Endothelial cell (in vitro differentiated cells): ENCODE measurements around the gene PRAC2. TPM values are rescaled to one million over a fixed set of nuclear protein-coding genes. Genes with fewer than 3 reads are reported as not detected.

ENCODE experiments used
- DNase-seq: peaks from one replicate; pipeline ENCODE4 v3.0.0; 2021; ENCODE audit warnings: low spot score
- H3K27ac Mint-ChIP-seq: one replicate; pipeline ENCODE4 v1.8.0; 2021; ENCODE audit warnings: mixed read lengths, inconsistent platforms; ENCODE audit not compliant: unreplicated experiment
- H3K27me3 Mint-ChIP-seq: one replicate; pipeline ENCODE4 v1.8.0; 2021; ENCODE audit warnings: mild to moderate bottlenecking, moderate library complexity, mixed read lengths, inconsistent platforms; ENCODE audit not compliant: unreplicated experiment
- H3K36me3 Mint-ChIP-seq: one replicate; pipeline ENCODE4 v1.8.0; 2021; ENCODE audit warnings: mild to moderate bottlenecking, low read depth, mixed read lengths, inconsistent platforms; ENCODE audit not compliant: unreplicated experiment
- H3K4me1 Mint-ChIP-seq: one replicate; pipeline ENCODE4 v1.8.0; 2021; ENCODE audit warnings: mild to moderate bottlenecking, mixed read lengths, inconsistent platforms; ENCODE audit not compliant: unreplicated experiment
- H3K4me3 Mint-ChIP-seq: one replicate; pipeline ENCODE4 v1.8.0; 2021; ENCODE audit warnings: mild to moderate bottlenecking, mixed read lengths, inconsistent platforms; ENCODE audit not compliant: unreplicated experiment
- H3K9me3 Mint-ChIP-seq: one replicate; pipeline ENCODE4 v1.8.0; 2021; ENCODE audit warnings: mixed read lengths, inconsistent platforms; ENCODE audit not compliant: unreplicated experiment
- CTCF ChIP-seq: fragments of 200-600 bp; sonication (generic); IDR thresholded peaks from one replicate; pipeline ENCODE4 v1.5.0; 2021; ENCODE audit warnings: antibody characterized with exemption; ENCODE audit not compliant: unreplicated experiment
- total RNA-seq: library from RNA; stranded (reverse); fragmentation: NEBNext Ultra II Directional; extraction: Animal tissue kit (Norgen Biotek cat#: 25700); gene quantifications from one replicate; pipeline ENCODE4 v1.2.1, GENCODE V29; 2021; ENCODE audit not compliant: unreplicated experiment

PRAC2 gene
- total RNA-seq, 1 donor from 2014 or later: not detected

GRCh38 chr17:48721009-48721402, 2.0 kb upstream of the PRAC2 start:
- Mint-ChIP-seq H3K4me3 (no peak overlapping the region), H3K36me3 (no peaks in the 10 kb centered on the region), H3K4me1 (peaks cover 27% of the 10 kb centered on the region), H3K9me3 (no peaks in the 10 kb centered on the region), H3K27ac (no peak overlapping the region), H3K27me3 (peaks cover 41% of the 10 kb centered on the region)
- no peak for DNase-seq
- TF ChIP-seq CTCF: no peak

DNA sequence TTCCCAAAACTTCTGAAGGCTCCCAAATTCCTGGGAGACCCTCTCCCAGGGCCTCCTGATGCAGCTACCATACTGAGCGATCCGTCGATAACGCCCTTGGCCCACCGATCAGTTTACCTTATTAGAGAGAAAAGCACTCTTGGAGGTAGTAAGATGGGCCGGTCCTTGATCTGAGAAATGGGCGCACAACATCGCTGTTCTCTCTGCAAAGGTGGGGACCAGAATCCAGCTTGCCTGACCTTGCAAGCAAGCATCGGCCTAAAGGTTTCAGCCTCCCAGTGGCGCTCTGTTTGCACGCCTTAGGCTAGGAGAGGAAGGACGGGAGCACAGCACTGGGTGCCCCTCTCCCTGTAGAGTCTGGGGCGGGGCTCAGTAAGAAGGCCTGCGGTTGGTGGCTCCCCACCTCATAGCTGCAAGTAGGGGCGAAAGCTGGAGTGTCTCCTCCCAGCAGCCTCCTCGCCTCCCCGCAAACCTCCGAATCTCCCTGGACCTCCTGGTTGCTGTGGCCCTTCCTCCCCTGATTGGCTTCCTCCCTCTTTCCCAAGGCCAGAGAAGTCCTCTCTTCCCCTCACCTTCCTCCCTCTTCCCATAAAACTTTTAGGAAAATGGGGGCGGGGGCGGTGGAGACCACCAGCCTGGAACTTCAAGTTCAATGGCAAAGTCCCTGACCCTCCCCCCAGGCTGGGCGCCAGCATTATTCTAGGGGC, 631 bp upstream of the PRAC2 start, which contains the start of gene PRAC1:
PRAC1 (minus strand) TSS at position 318 of the 707 bp plus-strand sequence; CDS start at position 192, 126 bp downstream.
- Mint-ChIP-seq H3K9me3 (no peaks in the 10 kb centered on the region), H3K27ac (no peak within 1 kb of the TSS), H3K4me3 (peak within 1 kb of the TSS; percentile 42), H3K36me3 (no peaks in the 10 kb centered on the region), H3K4me1 (peaks cover 27% of the 10 kb centered on the region), H3K27me3 (peaks cover 50% of the 10 kb centered on the region)
- TF ChIP-seq CTCF: no peak
- DNase-seq: no peak

GRCh38 chr17:48723423-48724250, 652 bp downstream of the PRAC2 start:
- H3K9me3 Mint-ChIP-seq: no peaks in the 10 kb centered on the region
- no peak for TF ChIP-seq CTCF
- peaks cover 44% of the 10 kb centered on the region for H3K27me3 Mint-ChIP-seq
- no peak for DNase-seq
- peak overlapping the region; percentile 42 for H3K4me3 Mint-ChIP-seq
- no peak overlapping the region for H3K27ac Mint-ChIP-seq
- peaks cover 22% of the 10 kb centered on the region for H3K4me1 Mint-ChIP-seq
- H3K36me3 Mint-ChIP-seq: no peaks in the 10 kb centered on the region

DNA sequence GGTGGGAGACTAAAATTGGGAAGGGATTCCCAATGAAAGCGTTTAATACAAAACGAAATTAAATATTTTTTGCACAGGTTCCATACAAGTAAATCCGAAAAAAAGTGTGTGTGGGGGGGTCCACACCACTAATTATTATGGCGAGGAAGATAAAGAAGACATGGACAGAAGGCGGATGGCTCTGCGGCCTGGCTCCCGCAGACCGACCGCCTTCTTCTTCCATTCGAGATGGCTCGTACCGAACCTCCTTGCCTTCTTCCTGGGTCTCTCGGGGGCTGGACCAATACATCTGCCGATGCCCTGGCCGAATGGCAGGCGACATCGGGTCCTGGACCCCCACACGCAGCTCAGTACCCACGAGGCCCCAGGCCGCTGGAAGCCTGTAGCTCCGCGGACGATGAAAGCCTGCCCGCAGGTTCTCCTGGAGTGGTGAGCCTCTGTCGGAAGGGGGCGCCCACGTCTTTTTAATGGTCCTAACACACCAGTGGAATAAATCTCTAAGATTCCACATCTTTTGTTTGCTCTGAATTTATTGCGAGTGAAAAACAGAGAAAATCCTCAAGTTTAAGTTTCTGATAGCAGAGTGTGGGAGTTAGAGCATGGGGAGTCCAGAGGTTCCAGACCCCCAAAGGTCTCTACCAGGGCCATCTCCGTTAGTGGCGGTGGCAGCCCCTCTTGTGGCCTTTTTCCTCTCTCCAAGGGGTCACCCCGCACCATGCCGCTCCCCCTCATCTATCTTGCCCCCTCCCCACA, 1.4 kb downstream of the PRAC2 start:
- H3K4me3 Mint-ChIP-seq: no peak overlapping the region
- no peaks in the 10 kb centered on the region for H3K36me3 Mint-ChIP-seq
- peaks cover 43% of the 10 kb centered on the region for H3K27me3 Mint-ChIP-seq
- H3K4me1 Mint-ChIP-seq: peaks cover 24% of the 10 kb centered on the region
- no peaks in the 10 kb centered on the region for H3K9me3 Mint-ChIP-seq
- DNase-seq: peak; percentile 87
- TF ChIP-seq CTCF: peak; percentile 47
- no peak overlapping the region for H3K27ac Mint-ChIP-seq
